IMR-90 (cell line): ENCODE measurements around the gene FCRL5. TPM values are rescaled to one million over a fixed set of nuclear protein-coding genes. Genes with fewer than 3 reads are reported as not detected.

Experiments used
- ATAC-seq: fragments of 200-7000 bp; cut with Tn5 transposase; 2 replicates; pipeline ENCODE4 v1.9.1; 2020; ENCODE audit warnings: low read depth, mild to moderate bottlenecking, moderate library complexity
- BruUV-seq: library from RNA; stranded (reverse); fragments of 400-500 nt; replicated peaks from 2 replicates; lab custom pipeline; 2021; lab: Mats Ljungman, UMichigan
- CTCF ChIA-PET: fragments of 300-600 bp; formaldehyde crosslinking; extraction: SDS; loops from one replicate; lab custom pipeline; 2021; ENCODE audit warnings: antibody characterized with exemption; lab: Yijun Ruan, JAX
- POLR2A ChIA-PET: fragments of 300-600 bp; sonication (Branson Sonifier 250); formaldehyde crosslinking; loops from one replicate; lab custom pipeline; 2022; ENCODE audit warnings: antibody characterized with exemption; ENCODE audit not compliant: unreplicated experiment; lab: Charles Lee
- DNase-seq: peaks from one replicate; pipeline ENCODE4 v3.0.0; 2013
- H2AFZ ChIP-seq: replicated peaks from 2 replicates; pipeline ENCODE3; 2013; ENCODE audit warnings: low read length, mild to moderate bottlenecking; ENCODE audit not compliant: poor library complexity
- H2AK5ac ChIP-seq: 2 replicates; pipeline ENCODE4 v1.6.1; 2013; ENCODE audit warnings: low read depth, low read length, inconsistent platforms
- H2AK9ac ChIP-seq: replicated peaks from 2 replicates; pipeline ENCODE3; 2013; ENCODE audit warnings: mild to moderate bottlenecking, low read depth, low read length, moderate library complexity; ENCODE audit not compliant: poor library complexity
- H2BK120ac ChIP-seq: 2 replicates; pipeline ENCODE4 v1.6.1; 2013; ENCODE audit warnings: low read depth, low read length, inconsistent platforms
- H2BK15ac ChIP-seq: 3 replicates; pipeline ENCODE4 v1.6.1; 2013; ENCODE audit warnings: low read depth, low read length, inconsistent platforms
- H2BK20ac ChIP-seq: 2 replicates; pipeline ENCODE4 v1.6.1; 2013; ENCODE audit warnings: low read depth, mild to moderate bottlenecking, inconsistent platforms, low read length, moderate library complexity
- H2BK5ac ChIP-seq: 2 replicates; pipeline ENCODE4 v1.6.1; 2013; ENCODE audit warnings: mild to moderate bottlenecking, low read depth, low read length, inconsistent platforms; ENCODE audit not compliant: poor library complexity, severe bottlenecking
- H3K14ac ChIP-seq: replicated peaks from 2 replicates; pipeline ENCODE4 v1.6.1; 2013; ENCODE audit warnings: low read depth, low read length, inconsistent platforms
- H3K18ac ChIP-seq: 2 replicates; pipeline ENCODE4 v1.6.1; 2013; ENCODE audit warnings: low read depth, low read length, control low read depth
- H3K23ac ChIP-seq: 2 replicates; pipeline ENCODE4 v1.6.1; 2013; ENCODE audit warnings: low read depth, low read length, inconsistent platforms
- H3K27ac ChIP-seq: 2 replicates; pipeline ENCODE4 v1.5.1; 2013; ENCODE audit warnings: mild to moderate bottlenecking, control low read depth, low read length; ENCODE audit not compliant: insufficient read depth
- H3K27me3 ChIP-seq: 2 replicates; pipeline ENCODE4 v1.6.1; 2013; ENCODE audit warnings: low read length; ENCODE audit not compliant: control insufficient read depth, insufficient read depth
- H3K36me3 ChIP-seq: 2 replicates; pipeline ENCODE4 v1.6.1; 2013; ENCODE audit warnings: low read length, mixed read lengths; ENCODE audit not compliant: control insufficient read depth, insufficient read depth
- H3K4ac ChIP-seq: 2 replicates; pipeline ENCODE4 v1.6.1; 2013; ENCODE audit warnings: low read depth, low read length, inconsistent platforms
- H3K4me1 ChIP-seq: 2 replicates; pipeline ENCODE4 v1.6.1; 2013; ENCODE audit warnings: low read length, mixed read lengths; ENCODE audit not compliant: control insufficient read depth, insufficient read depth
- H3K4me2 ChIP-seq: 2 replicates; pipeline ENCODE4 v1.6.1; 2013; ENCODE audit warnings: low read depth, mild to moderate bottlenecking, control low read depth, low read length, moderate library complexity
- H3K4me3 ChIP-seq: 2 replicates; pipeline ENCODE4 v1.5.1; 2013; ENCODE audit warnings: low read depth, mild to moderate bottlenecking, control low read depth, low read length, moderate library complexity; ENCODE audit not compliant: insufficient read depth
- H3K56ac ChIP-seq: 2 replicates; pipeline ENCODE4 v1.6.1; 2013; ENCODE audit warnings: low read length, inconsistent platforms; ENCODE audit not compliant: insufficient read depth; ENCODE audit errors: extremely low read depth
- H3K79me1 ChIP-seq, 2 experiments: 2 replicates each; pipeline ENCODE4 v1.6.1; 2013; ENCODE audit warnings: low read length in 2 of 2, inconsistent platforms in 1 of 2, low read depth in 1 of 2
- H3K9ac ChIP-seq: 2 replicates; pipeline ENCODE4 v1.6.1; 2013; ENCODE audit warnings: low read depth, low read length, control low read depth
- H3K9me1 ChIP-seq: 2 replicates; pipeline ENCODE4 v1.6.1; 2013; ENCODE audit warnings: low read length, inconsistent platforms; ENCODE audit not compliant: insufficient read depth
- H3K9me3 ChIP-seq: 2 replicates; pipeline ENCODE4 v1.6.1; 2013; ENCODE audit warnings: low read length; ENCODE audit not compliant: control insufficient read depth, insufficient read depth
- H4K20me1 ChIP-seq: 2 replicates; pipeline ENCODE4 v1.6.1; 2013; ENCODE audit warnings: low read length, inconsistent platforms; ENCODE audit not compliant: insufficient read depth
- H4K5ac ChIP-seq: 2 replicates; pipeline ENCODE4 v1.6.1; 2013; ENCODE audit warnings: mild to moderate bottlenecking, low read depth, low read length, control low read depth
- H4K8ac ChIP-seq, 2 experiments: 2 replicates each; pipeline ENCODE4 v1.6.1; 2013; ENCODE audit warnings: low read depth in 2 of 2, low read length in 2 of 2, control low read depth in 1 of 2, inconsistent platforms in 1 of 2
- H4K91ac ChIP-seq: 2 replicates; pipeline ENCODE4 v1.6.1; 2013; ENCODE audit warnings: low read depth, low read length, inconsistent platforms; ENCODE audit not compliant: insufficient read depth
- CEBPB ChIP-seq: IDR thresholded peaks from 2 replicates; pipeline ENCODE4 v1.6.1; 2012; ENCODE audit warnings: low read depth, low read length, improper control_type of control experiment
- CHD1 ChIP-seq: IDR thresholded peaks from 2 replicates; pipeline ENCODE4 v1.6.1; 2012; ENCODE audit warnings: low read depth, low read length, improper control_type of control experiment
- ELK1 ChIP-seq: fragments of 150-350 bp; IDR thresholded peaks from 2 replicates; pipeline ENCODE4 v1.6.1; 2016; ENCODE audit warnings: low read depth, mild to moderate bottlenecking, low read length, moderate library complexity, borderline replicate concordance
- FOS ChIP-seq: fragments of 150-350 bp; IDR thresholded peaks from 2 replicates; pipeline ENCODE4 v1.6.1; 2016; ENCODE audit warnings: low read depth, low read length
- MAZ ChIP-seq: IDR thresholded peaks from 2 replicates; pipeline ENCODE4 v1.6.1; 2012; ENCODE audit warnings: low read depth, mild to moderate bottlenecking, low read length, improper control_type of control experiment, moderate library complexity, borderline replicate concordance
- MXI1 ChIP-seq: IDR thresholded peaks from 2 replicates; pipeline ENCODE4 v1.6.1; 2012; ENCODE audit warnings: low read depth, mild to moderate bottlenecking, low read length, moderate library complexity, borderline replicate concordance
- NFE2L2 ChIP-seq: fragments of 150-350 bp; IDR thresholded peaks from 2 replicates; pipeline ENCODE4 v1.6.1; 2016; ENCODE audit warnings: low read depth, mild to moderate bottlenecking, low read length
- POLR2A ChIP-seq: IDR thresholded peaks from 2 replicates; pipeline ENCODE4 v1.6.1; 2012; ENCODE audit warnings: mild to moderate bottlenecking, low read depth, low read length
- RCOR1 ChIP-seq: IDR thresholded peaks from 2 replicates; pipeline ENCODE4 v1.6.1; 2012; ENCODE audit warnings: mild to moderate bottlenecking, low read length, improper control_type of control experiment; ENCODE audit not compliant: insufficient replicate concordance
- USF2 ChIP-seq: fragments of 150-350 bp; IDR thresholded peaks from 2 replicates; pipeline ENCODE4 v1.6.1; 2017; ENCODE audit warnings: mild to moderate bottlenecking, antibody characterized with exemption, low read length, low read depth
- whole genome bisulfite sequencing, 2 experiments: methylation state at CpG; one replicate each; pipeline versions ENCODE4 v1.1.5 to v1.1.7; 2013; ENCODE audit warnings: missing lambda C conversion rate in 2 of 2; ENCODE audit not compliant: insufficient read length in 1 of 2; ENCODE audit errors: extremely low coverage in 2 of 2; 5-methylcytosine and 5-hydroxymethylcytosine counted together
- dilution Hi-C: fragments of 300-500 bp; cut with HindIII; formaldehyde crosslinking; loops from one replicate; pipeline ENCODE4 v1.14.3; 2018; ENCODE audit warnings: low sequenced_read_pairs; ENCODE audit not compliant: unreplicated experiment
- in situ Hi-C: fragments of 300-500 bp; cut with MboI; formaldehyde crosslinking; loops from 3 replicates; pipeline ENCODE4 v1.14.3; 2019; ENCODE audit warnings: low sequenced_read_pairs, inconsistent platforms, mixed read lengths
- intact Hi-C: fragments of 100-400 bp; cut with micrococcal nuclease; formaldehyde crosslinking; loops from 2 replicates; pipeline ENCODE4 v1.10.0; 2022
- polyA plus RNA-seq, 3 experiments: library from polyadenylated mRNA; depleted of rRNA; stranded (reverse); fragments of >200 nt; gene quantifications; 2 replicates each; pipeline ENCODE4 v1.2.3, GENCODE V29; 2012; ENCODE audit warnings: low replicate concordance in 1 of 3
- total RNA-seq: library from RNA; depleted of rRNA; stranded (reverse); fragments of >200 nt; gene quantifications from 2 replicates; pipeline ENCODE4 v1.2.3, GENCODE V29; 2012

The FCRL5 gene
- total and polyA plus RNA-seq, 2 of the 4 experiments (the other 2 are of a cell fraction): not detected

- Histone ChIP-seq H4K91ac (no peak overlapping the region), H3K56ac (no peak overlapping the region), H3K18ac (no peak overlapping the region), H3K36me3 (no peaks in the 10 kb centered on the region), H3K4me1 (no peaks in the 10 kb centered on the region), H3K4me2 (no peak overlapping the region), H2AK5ac (no peak overlapping the region), H3K9ac (no peak overlapping the region), H2BK20ac (no peak overlapping the region), H3K9me1 (no peaks in the 10 kb centered on the region), H3K4ac (no peak overlapping the region), H2BK120ac (no peak overlapping the region), H3K23ac (no peak overlapping the region), H3K14ac (no peak overlapping the region), H4K8ac (no peak overlapping the region), H3K27me3 (no peaks in the 10 kb centered on the region), H4K5ac (no peak overlapping the region), H3K4me3 (no peak overlapping the region), H2BK5ac (no peak overlapping the region), H2AFZ (no peak overlapping the region), H3K79me1 (no peaks in the 10 kb centered on the region), H2AK9ac (no peak overlapping the region), H3K27ac (no peak overlapping the region), H3K9me3 (no peaks in the 10 kb centered on the region), H4K20me1 (no peaks in the 10 kb centered on the region), H2BK15ac (no peak overlapping the region)
- dilution Hi-C loops (no loop called here), in situ Hi-C loops (no loop called here), intact Hi-C loops (no loop called here)
- ChIA-PET CTCF (no interaction called here), POLR2A (no interaction called here)
- no TSS peak for BruUV-seq
- ATAC-seq: no peak
- TF ChIP-seq ELK1 (no peak), CHD1 (no peak), RCOR1 (no peak), MAZ (no peak), FOS (no peak), MXI1 (no peak), NFE2L2 (no peak), CEBPB (no peak), USF2 (no peak), POLR2A (no peak)
- no CpG with 5 or more reads among the region's 2 CpGs for WGBS, 2 experiments
- DNase-seq: no peak
Measured at GRCh38 chr1:157482717-157483116, 69.6 kb downstream of the FCRL5 start.
